ENCODE results near the gene CCNG2. TPM values are rescaled to one million over a fixed set of nuclear protein-coding genes. Genes with fewer than 3 reads are reported as not detected.

CCNG2 gene
- total and polyA plus RNA-seq, 10 of the 15 experiments (the other 5 are each of a cell fraction or from before 2014, with no cell fraction given) = 1.9 to 70.6 (median 5.9) TPM

- TF ChIP-seq RELA (IDR thresholded peaks at IDR 0.05; ENCODE audit: borderline replicate concordance, partially characterized antibody) = peak; percentile 92
- TF ChIP-seq BMI1 (IDR thresholded peaks at IDR 0.05; ENCODE audit: borderline replicate concordance) = no peak
- no peak for TF ChIP-seq IRF4 (IDR thresholded peaks at IDR 0.05; ENCODE audit: low read depth, low read length)
- peak; percentile 75 for TF ChIP-seq MXI1 (IDR thresholded peaks at IDR 0.05; ENCODE audit: low read depth, low read length)
- TF ChIP-seq, protein P1, sequence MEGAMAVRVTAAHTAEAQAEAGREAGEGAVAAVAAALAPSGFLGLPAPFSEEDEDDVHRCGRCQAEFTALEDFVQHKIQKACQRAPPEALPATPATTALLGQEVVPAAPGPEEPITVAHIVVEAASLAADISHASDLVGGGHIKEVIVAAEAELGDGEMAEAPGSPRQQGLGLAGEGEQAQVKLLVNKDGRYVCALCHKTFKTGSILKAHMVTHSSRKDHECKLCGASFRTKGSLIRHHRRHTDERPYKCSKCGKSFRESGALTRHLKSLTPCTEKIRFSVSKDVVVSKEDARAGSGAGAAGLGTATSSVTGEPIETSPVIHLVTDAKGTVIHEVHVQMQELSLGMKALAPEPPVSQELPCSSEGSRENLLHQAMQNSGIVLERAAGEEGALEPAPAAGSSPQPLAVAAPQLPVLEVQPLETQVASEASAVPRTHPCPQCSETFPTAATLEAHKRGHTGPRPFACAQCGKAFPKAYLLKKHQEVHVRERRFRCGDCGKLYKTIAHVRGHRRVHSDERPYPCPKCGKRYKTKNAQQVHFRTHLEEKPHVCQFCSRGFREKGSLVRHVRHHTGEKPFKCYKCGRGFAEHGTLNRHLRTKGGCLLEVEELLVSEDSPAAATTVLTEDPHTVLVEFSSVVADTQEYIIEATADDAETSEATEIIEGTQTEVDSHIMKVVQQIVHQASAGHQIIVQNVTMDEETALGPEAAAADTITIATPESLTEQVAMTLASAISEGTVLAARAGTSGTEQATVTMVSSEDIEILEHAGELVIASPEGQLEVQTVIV (IDR thresholded peaks at IDR 0.05; ENCODE audit: borderline replicate concordance, partially characterized antibody) = peak; percentile 42
- no peak; the same call in none of the 2 replicates for TF ChIP-seq ZNF24 (IDR thresholded peaks at IDR 0.05)
- peak; percentile 82 for TF ChIP-seq KLF5 (IDR thresholded peaks at IDR 0.05; ENCODE audit: partially characterized antibody)
- no peak for TF ChIP-seq SRF (IDR thresholded peaks at IDR 0.05; ENCODE audit: low read depth in 2 of 2, low read length in 2 of 2)
- peak; percentile 48 for TF ChIP-seq POLR2AphosphoS5 (IDR thresholded peaks at IDR 0.05; ENCODE audit: low read length)
- TF ChIP-seq SUZ12 (IDR thresholded peaks at IDR 0.05; ENCODE audit: unreplicated experiment) = no peak
- TF ChIP-seq FOXK2 (IDR thresholded peaks at IDR 0.05) = peak; percentile 92
- TF ChIP-seq RUNX3 (IDR thresholded peaks at IDR 0.05; ENCODE audit: low read length) = peak; percentile 68
- TF ChIP-seq ZNF622 (IDR thresholded peaks at IDR 0.05) = no peak
- no peak; the same call in 1 of the 2 replicates for TF ChIP-seq EED (IDR thresholded peaks at IDR 0.05; ENCODE audit: low read depth)
- no peak for TF ChIP-seq ZSCAN29 (IDR thresholded peaks at IDR 0.05)
- TF ChIP-seq SIN3A (IDR thresholded peaks at IDR 0.05; ENCODE audit: low read depth, low read length) = peak; percentile 99
- no peak for TF ChIP-seq CEBPB (IDR thresholded peaks at IDR 0.05; ENCODE audit: borderline replicate concordance in 1 of 2, low read depth in 2 of 2, low read length in 2 of 2)
- no peak for TF ChIP-seq CHD4 (IDR thresholded peaks at IDR 0.05)
- TF ChIP-seq, protein P2, sequence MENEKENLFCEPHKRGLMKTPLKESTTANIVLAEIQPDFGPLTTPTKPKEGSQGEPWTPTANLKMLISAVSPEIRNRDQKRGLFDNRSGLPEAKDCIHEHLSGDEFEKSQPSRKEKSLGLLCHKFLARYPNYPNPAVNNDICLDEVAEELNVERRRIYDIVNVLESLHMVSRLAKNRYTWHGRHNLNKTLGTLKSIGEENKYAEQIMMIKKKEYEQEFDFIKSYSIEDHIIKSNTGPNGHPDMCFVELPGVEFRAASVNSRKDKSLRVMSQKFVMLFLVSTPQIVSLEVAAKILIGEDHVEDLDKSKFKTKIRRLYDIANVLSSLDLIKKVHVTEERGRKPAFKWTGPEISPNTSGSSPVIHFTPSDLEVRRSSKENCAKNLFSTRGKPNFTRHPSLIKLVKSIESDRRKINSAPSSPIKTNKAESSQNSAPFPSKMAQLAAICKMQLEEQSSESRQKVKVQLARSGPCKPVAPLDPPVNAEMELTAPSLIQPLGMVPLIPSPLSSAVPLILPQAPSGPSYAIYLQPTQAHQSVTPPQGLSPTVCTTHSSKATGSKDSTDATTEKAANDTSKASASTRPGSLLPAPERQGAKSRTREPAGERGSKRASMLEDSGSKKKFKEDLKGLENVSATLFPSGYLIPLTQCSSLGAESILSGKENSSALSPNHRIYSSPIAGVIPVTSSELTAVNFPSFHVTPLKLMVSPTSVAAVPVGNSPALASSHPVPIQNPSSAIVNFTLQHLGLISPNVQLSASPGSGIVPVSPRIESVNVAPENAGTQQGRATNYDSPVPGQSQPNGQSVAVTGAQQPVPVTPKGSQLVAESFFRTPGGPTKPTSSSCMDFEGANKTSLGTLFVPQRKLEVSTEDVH (IDR thresholded peaks at IDR 0.05; ENCODE audit: low read depth, partially characterized antibody) = peak; percentile 89
- TF ChIP-seq CBFB (IDR thresholded peaks at IDR 0.05; ENCODE audit: low read depth) = peak; percentile 63; the same call in 1 of the 2 replicates
- TF ChIP-seq ZBTB4 (CRISPR knock-in tag; IDR thresholded peaks at IDR 0.05) = no peak
- TF ChIP-seq MAX (IDR thresholded peaks at IDR 0.05; ENCODE audit: low read depth, low read length) = peak; percentile 84
These were observed at the start of gene CCNG2 (continued) for GRCh38 chr4:77156912-77157858.

Data from GM12878 (cell line).